GM23248 (cell line): Measurements from ENCODE around the gene GRAP. TPM values are rescaled to one million over a fixed set of nuclear protein-coding genes. Genes with fewer than 3 reads are reported as not detected.
A peak's percentile ranks its signal among the peaks of the same experiment; 100 is the strongest.

Experiments
- DNase-seq: peaks from one replicate; pipeline ENCODE4 v3.0.0-alpha.2; 2015
- H2AFZ ChIP-seq: fragments of 200-600 bp; sonication (generic); 2 replicates; pipeline ENCODE4 v1.6.1; 2016; ENCODE audit warnings: antibody characterized with exemption
- H3F3A ChIP-seq: fragments of 200-600 bp; sonication (generic); 2 replicates; pipeline ENCODE4 v1.6.1; 2016; ENCODE audit warnings: mild to moderate bottlenecking, antibody characterized with exemption, mixed run types; ENCODE audit not compliant: insufficient read depth
- H3K27ac ChIP-seq: fragments of 200-600 bp; sonication (generic); 2 replicates; pipeline ENCODE4 v1.5.1; 2016; ENCODE audit warnings: mild to moderate bottlenecking
- H3K27me3 ChIP-seq: fragments of 200-600 bp; sonication (generic); replicated peaks from 2 replicates; pipeline ENCODE4 v1.6.1; 2016; ENCODE audit warnings: mild to moderate bottlenecking; ENCODE audit not compliant: insufficient read depth
- H3K36me3 ChIP-seq: fragments of 200-600 bp; sonication (generic); 2 replicates; pipeline ENCODE4 v1.6.1; 2016; ENCODE audit warnings: low read depth, mild to moderate bottlenecking
- H3K4me1 ChIP-seq: fragments of 200-600 bp; sonication (generic); 2 replicates; pipeline ENCODE4 v1.6.1; 2016; ENCODE audit warnings: mild to moderate bottlenecking; ENCODE audit not compliant: insufficient read depth
- H3K4me2 ChIP-seq: fragments of 200-600 bp; sonication (generic); one replicate; pipeline ENCODE4 v1.6.1; 2016; ENCODE audit warnings: mild to moderate bottlenecking; ENCODE audit not compliant: unreplicated experiment
- H3K4me3 ChIP-seq: fragments of 200-600 bp; sonication (generic); 2 replicates; pipeline ENCODE4 v1.5.1; 2016; ENCODE audit warnings: mild to moderate bottlenecking
- H3K79me2 ChIP-seq: fragments of 200-600 bp; sonication (generic); 2 replicates; pipeline ENCODE4 v1.6.1; 2016; ENCODE audit warnings: mild to moderate bottlenecking; ENCODE audit not compliant: insufficient read depth
- H3K9ac ChIP-seq: fragments of 200-600 bp; sonication (generic); 2 replicates; pipeline ENCODE4 v1.6.1; 2016; ENCODE audit warnings: mild to moderate bottlenecking
- H3K9me2 ChIP-seq: fragments of 200-600 bp; sonication (generic); 2 replicates; pipeline ENCODE4 v1.6.1; 2016; ENCODE audit warnings: mixed run types, mild to moderate bottlenecking, moderate library complexity; ENCODE audit not compliant: insufficient read depth
- H3K9me3 ChIP-seq: fragments of 200-600 bp; sonication (generic); one replicate; pipeline ENCODE4 v1.6.1; 2017; ENCODE audit warnings: low read depth
- H4K20me1 ChIP-seq: fragments of 200-600 bp; sonication (generic); 2 replicates; pipeline ENCODE4 v1.6.0; 2016; ENCODE audit not compliant: insufficient read depth
- EZH2 ChIP-seq: fragments of 200-600 bp; sonication (generic); IDR thresholded peaks from 2 replicates; pipeline ENCODE4 v1.6.1; 2018; ENCODE audit warnings: antibody characterized with exemption, mild to moderate bottlenecking; ENCODE audit not compliant: insufficient read depth, poor library complexity, severe bottlenecking
- EZH2phosphoT487 ChIP-seq: fragments of 200-600 bp; sonication (generic); IDR thresholded peaks from 2 replicates; pipeline ENCODE4 v1.6.1; 2018; ENCODE audit warnings: antibody characterized with exemption, moderate library complexity, mild to moderate bottlenecking, low read depth; ENCODE audit not compliant: insufficient read depth
- WGBS, 2 experiments: methylation state at CpG; one replicate each; pipeline ENCODE4 v1.1.6; 2015 to 2017; ENCODE audit warnings: low lambda C conversion rate in 2 of 2, low coverage in 1 of 2; ENCODE audit errors: missing lambda C conversion rate in 2 of 2; 5-methylcytosine and 5-hydroxymethylcytosine counted together
- in situ Hi-C: fragments of 300-500 bp; cut with MboI; formaldehyde crosslinking; loops from 2 replicates; pipeline ENCODE4 v1.15.0; 2020
- polyA plus RNA-seq: library from polyadenylated mRNA; unstranded; fragments of >200 nt; fragmentation: Nextera tagmentation; extraction: Ambion mirVana; gene quantifications from 2 replicates; pipeline ENCODE4 v1.2.1, GENCODE V29; 2016
- total RNA-seq: library from RNA; depleted of rRNA; stranded (reverse); fragments of >200 nt; shearing (Covaris generic); gene quantifications from 2 replicates; pipeline ENCODE4 v1.2.3, GENCODE V29; 2014

The GRAP gene
- total and polyA plus RNA-seq, 2 experiments from 2014 or later = not detected

DNA sequence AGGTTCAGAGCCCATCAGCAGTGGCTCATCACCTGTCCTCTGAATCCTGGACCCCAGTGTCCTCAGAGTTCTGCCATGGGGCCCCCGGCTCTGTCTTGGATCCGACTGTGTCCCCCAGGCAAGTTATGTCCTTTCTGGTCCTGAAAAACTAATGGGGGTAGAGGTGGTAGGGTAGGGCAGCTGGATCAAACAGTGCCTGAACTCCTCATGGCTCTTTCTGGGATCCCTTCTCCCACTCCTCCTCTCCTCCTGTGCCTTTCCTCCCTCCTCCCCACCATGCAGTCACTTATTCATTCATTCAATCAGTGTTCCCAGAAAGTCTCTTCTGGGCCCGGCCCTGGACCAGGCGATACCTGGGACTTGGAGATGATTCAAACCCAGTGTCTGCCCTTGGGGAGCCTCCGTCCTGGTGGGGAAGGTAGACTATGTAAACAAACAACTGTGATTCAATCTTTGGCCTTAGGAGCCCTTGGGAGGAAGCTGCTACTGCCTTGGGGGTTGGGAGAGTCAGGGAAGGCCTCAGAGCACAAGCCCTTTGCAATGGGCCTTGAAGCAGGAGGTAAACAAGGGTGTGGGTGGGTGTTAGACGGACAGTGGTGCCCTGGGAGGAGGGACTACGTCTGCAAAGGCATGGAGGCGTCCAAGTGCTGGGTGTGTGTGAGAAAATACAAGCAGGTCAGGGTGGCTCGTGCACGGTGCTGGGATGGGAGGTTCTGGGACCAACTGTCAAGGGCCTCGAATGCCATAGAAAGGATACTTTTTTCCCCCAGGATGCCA lies 35.8 kb downstream of the GRAP start:
- Histone ChIP-seq H3K9me2 (no peaks in the 10 kb centered on the region), H3F3A (peaks cover 19% of the 10 kb centered on the region), H4K20me1 (no peaks in the 10 kb centered on the region), H3K9ac (no peak overlapping the region), H3K4me3 (no peak overlapping the region), H3K27ac (no peak overlapping the region), H3K27me3 (no peaks in the 10 kb centered on the region), H3K4me2 (no peak overlapping the region), H3K4me1 (0 out of 2 replicates have a peak, but pooled peaks cover 6% of the 10 kb centered on the region), H3K36me3 (no peaks in the 10 kb centered on the region), H3K9me3 (no peaks in the 10 kb centered on the region), H3K79me2 (no peaks in the 10 kb centered on the region), H2AFZ (no peak overlapping the region)
- in situ Hi-C loops = no loop called here
- TF ChIP-seq EZH2 (no peak), EZH2phosphoT487 (no peak)
- peak; percentile 50 for DNase-seq
- 62 to 64% methylated on average over 11 of the region's 11 CpGs for WGBS, 2 experiments

DNA sequence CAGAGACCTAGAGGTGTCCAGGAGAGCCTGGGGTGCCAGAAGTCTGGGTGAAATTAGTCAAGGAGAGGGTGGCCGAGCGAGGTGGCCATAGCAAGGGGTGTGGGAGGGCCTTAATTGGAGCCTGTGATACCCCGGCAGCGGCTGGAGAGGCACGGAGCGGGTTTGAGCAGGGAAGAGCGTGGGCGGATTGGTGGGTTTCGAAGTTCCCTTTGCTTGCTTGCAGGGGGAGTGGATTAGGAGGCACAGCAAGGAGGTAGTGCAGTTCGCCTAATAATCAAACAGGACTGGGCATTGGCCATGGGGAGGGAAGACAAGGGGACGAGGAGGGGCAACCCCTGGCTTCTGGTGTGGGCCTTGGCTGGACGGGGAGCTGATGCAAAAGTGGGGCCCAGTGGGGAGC lies 36.8 kb downstream of the GRAP start:
- in situ Hi-C loops = no loop called here
- Histone ChIP-seq H3K9me2 (no peaks in the 10 kb centered on the region), H3K79me2 (no peaks in the 10 kb centered on the region), H3K9ac (no peak overlapping the region), H2AFZ (no peak overlapping the region), H3F3A (peaks cover 27% of the 10 kb centered on the region), H4K20me1 (no peaks in the 10 kb centered on the region), H3K27ac (no peak overlapping the region), H3K27me3 (no peaks in the 10 kb centered on the region), H3K4me1 (0 out of 2 replicates have a peak, but pooled peaks cover 6% of the 10 kb centered on the region), H3K4me3 (no peak overlapping the region), H3K36me3 (no peaks in the 10 kb centered on the region), H3K4me2 (no peak overlapping the region), H3K9me3 (no peaks in the 10 kb centered on the region)
- TF ChIP-seq EZH2 (no peak), EZH2phosphoT487 (no peak)
- no peak for DNase-seq
- WGBS, 2 experiments = 93 to 98% methylated on average over 12 of the region's 12 CpGs

DNA sequence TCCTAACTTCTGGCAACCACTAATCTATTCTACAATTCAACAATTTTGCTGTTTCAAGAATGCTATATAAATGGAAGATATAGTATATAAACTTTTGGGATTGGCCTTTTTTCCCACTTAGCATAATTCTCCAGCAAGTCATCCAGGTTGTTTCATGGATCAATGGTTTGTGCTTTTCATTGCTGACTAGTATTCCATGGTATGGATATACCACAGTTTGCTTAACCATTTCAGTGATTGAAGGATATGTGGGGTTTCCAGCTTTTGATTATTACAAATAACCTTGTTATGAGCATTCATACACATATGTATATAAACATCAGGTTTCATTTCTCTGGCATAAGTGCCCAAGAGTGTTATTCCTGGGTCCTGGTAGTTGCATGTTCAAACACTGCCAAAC lies 40.1 kb downstream of the GRAP start:
- H4K20me1 ChIP-seq = no peaks in the 10 kb centered on the region
- in situ Hi-C loops = no loop called here
- no peaks in the 10 kb centered on the region for H3K9me2 ChIP-seq
- H3K79me2 ChIP-seq = peaks cover 23% of the 10 kb centered on the region
- no peaks in the 10 kb centered on the region for H3K36me3 ChIP-seq
- peaks cover 24% of the 10 kb centered on the region for H3K4me1 ChIP-seq
- DNase-seq = no peak
- H2AFZ ChIP-seq = no peak overlapping the region
- H3F3A ChIP-seq = peaks cover 28% of the 10 kb centered on the region
- H3K4me3 ChIP-seq = no peak overlapping the region
- no peaks in the 10 kb centered on the region for H3K9me3 ChIP-seq
- no peak overlapping the region for H3K4me2 ChIP-seq
- H3K27ac ChIP-seq = no peak overlapping the region
- H3K27me3 ChIP-seq = no peaks in the 10 kb centered on the region
- no peak overlapping the region for H3K9ac ChIP-seq
- TF ChIP-seq EZH2 (no peak), EZH2phosphoT487 (no peak)

DNA sequence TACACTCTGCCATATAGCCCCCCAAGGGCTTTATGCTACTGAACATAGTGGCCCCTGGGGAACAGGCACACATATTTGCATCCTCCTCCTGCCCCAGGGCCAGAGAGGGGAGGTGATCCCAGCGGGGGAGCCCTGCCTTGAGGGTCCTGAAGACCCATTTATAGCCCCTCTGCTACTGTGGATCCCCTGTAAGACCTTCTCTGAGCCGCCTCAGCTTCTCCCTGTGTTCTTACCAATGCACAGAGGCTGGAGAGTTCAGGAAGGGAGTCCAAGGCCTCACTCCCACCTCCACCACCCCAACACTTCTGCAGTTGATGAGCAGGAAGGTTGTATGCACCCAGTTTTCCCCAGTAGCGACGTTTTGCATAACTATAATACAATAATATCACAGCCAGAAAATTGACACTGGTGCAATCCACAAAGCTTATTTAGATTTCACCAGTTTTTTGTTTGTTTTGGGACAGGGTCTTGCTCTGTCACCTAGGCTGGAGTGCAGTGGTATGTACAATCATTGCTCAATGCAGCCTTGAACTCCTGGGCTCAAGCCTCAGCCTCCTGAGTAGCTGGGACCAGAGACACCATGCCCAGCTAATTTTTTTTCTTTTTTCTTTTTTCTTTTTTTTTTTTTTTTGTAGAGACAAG lies 40.8 kb downstream of the GRAP start:
- H3K9ac ChIP-seq = no peak overlapping the region
- peaks cover 28% of the 10 kb centered on the region for H3F3A ChIP-seq
- no peaks in the 10 kb centered on the region for H4K20me1 ChIP-seq
- no peaks in the 10 kb centered on the region for H3K9me3 ChIP-seq
- DNase-seq = no peak
- H3K4me3 ChIP-seq = no peak overlapping the region
- in situ Hi-C loops = no loop called here
- H3K27me3 ChIP-seq = no peaks in the 10 kb centered on the region
- peaks cover 24% of the 10 kb centered on the region for H3K4me1 ChIP-seq
- TF ChIP-seq EZH2phosphoT487 = no peak
- no peak for TF ChIP-seq EZH2
- no peak overlapping the region for H3K27ac ChIP-seq
- no peak overlapping the region for H3K4me2 ChIP-seq
- no peaks in the 10 kb centered on the region for H3K9me2 ChIP-seq
- WGBS, 2 experiments = 84 to 87% methylated on average over 4 of the region's 4 CpGs
- no peak overlapping the region for H2AFZ ChIP-seq
- no peaks in the 10 kb centered on the region for H3K36me3 ChIP-seq
- peaks cover 31% of the 10 kb centered on the region for H3K79me2 ChIP-seq
